OCI-LY7 (cell line): ENCODE measurements around the gene ZNF777. TPM values are rescaled to one million over a fixed set of nuclear protein-coding genes. Genes with fewer than 3 reads are reported as not detected.

ENCODE experiments used
- BruUV-seq: library from RNA; stranded (reverse); fragments of 400-500 nt; replicated peaks from 2 replicates; lab custom pipeline; 2021; lab: Mats Ljungman, UMichigan
- CTCF ChIA-PET: fragments of 300-600 bp; sonication (Branson Sonifier 250); formaldehyde crosslinking; loops from one replicate; lab custom pipeline; 2022; ENCODE audit warnings: antibody characterized with exemption; ENCODE audit not compliant: unreplicated experiment; lab: Charles Lee
- POLR2A ChIA-PET: fragments of 300-600 bp; sonication (Branson Sonifier 250); formaldehyde crosslinking; loops from one replicate; lab custom pipeline; 2022; ENCODE audit warnings: antibody characterized with exemption; lab: Charles Lee
- DNase-seq: peaks from one replicate; pipeline ENCODE4 v3.0.0-alpha.2; 2015; ENCODE audit warnings: low spot score
- H2AFZ ChIP-seq: fragments of 200-600 bp; sonication (generic), shearing (Covaris generic); 2 replicates; pipeline ENCODE4 v1.6.1; 2014; ENCODE audit warnings: mild to moderate bottlenecking, antibody characterized with exemption, low read length, moderate library complexity
- H3K27ac ChIP-seq: fragments of 200-600 bp; sonication (generic); 2 replicates; pipeline ENCODE4 v1.5.1; 2014; ENCODE audit warnings: mixed run types, low read depth, mild to moderate bottlenecking, moderate library complexity, low read length, inconsistent platforms; ENCODE audit not compliant: poor library complexity, severe bottlenecking
- H3K36me3 ChIP-seq: fragments of 200-600 bp; sonication (generic); 2 replicates; pipeline ENCODE4 v1.6.1; 2014; ENCODE audit warnings: mild to moderate bottlenecking, antibody characterized with exemption, low read length, moderate library complexity, mixed read lengths; ENCODE audit not compliant: insufficient read depth
- H3K4me1 ChIP-seq: fragments of 200-600 bp; sonication (generic); 2 replicates; pipeline ENCODE4 v1.5.1; 2014; ENCODE audit warnings: mild to moderate bottlenecking, low read length; ENCODE audit not compliant: insufficient read depth, poor library complexity, severe bottlenecking
- H3K4me2 ChIP-seq: fragments of 200-600 bp; sonication (generic); 2 replicates; pipeline ENCODE4 v1.6.1; 2014; ENCODE audit warnings: mild to moderate bottlenecking, low read length
- H3K4me3 ChIP-seq: fragments of 200-600 bp; sonication (generic); 2 replicates; pipeline ENCODE4 v1.5.1; 2014; ENCODE audit warnings: mild to moderate bottlenecking, low read depth, low read length; ENCODE audit not compliant: poor library complexity, severe bottlenecking
- H3K79me2 ChIP-seq: fragments of 200-600 bp; sonication (generic); 2 replicates; pipeline ENCODE4 v1.6.1; 2016; ENCODE audit warnings: low read depth, mild to moderate bottlenecking, low read length, moderate library complexity, mixed read lengths; ENCODE audit not compliant: insufficient read depth
- H3K9me2 ChIP-seq: fragments of 200-600 bp; sonication (generic); 2 replicates; pipeline ENCODE4 v1.6.1; 2016; ENCODE audit warnings: mild to moderate bottlenecking, low read length, mixed read lengths; ENCODE audit not compliant: insufficient read depth
- H3K9me3 ChIP-seq: fragments of 200-600 bp; sonication (generic); 2 replicates; pipeline ENCODE4 v1.6.1; 2014; ENCODE audit warnings: mild to moderate bottlenecking, mixed run types, low read length, mixed read lengths
- H4K20me1 ChIP-seq: fragments of 200-600 bp; sonication (generic); 2 replicates; pipeline ENCODE4 v1.6.1; 2014; ENCODE audit warnings: mild to moderate bottlenecking, antibody characterized with exemption, low read length, moderate library complexity, mixed read lengths; ENCODE audit not compliant: insufficient read depth
- CTCF ChIP-seq: fragments of 200-600 bp; sonication (generic); conservative IDR thresholded peaks from 2 replicates; pipeline ENCODE4 v1.5.1; 2014; ENCODE audit warnings: mild to moderate bottlenecking, antibody characterized with exemption, low read length, moderate library complexity, mixed read lengths
- EZH2phosphoT487 ChIP-seq: fragments of 200-600 bp; sonication (generic); IDR thresholded peaks from 2 replicates; pipeline ENCODE4 v1.6.1; 2018; ENCODE audit warnings: low read depth, borderline replicate concordance, mild to moderate bottlenecking, mixed run types, antibody characterized with exemption, low read length, moderate library complexity, mixed read lengths
- intact Hi-C: fragments of 100-400 bp; cut with micrococcal nuclease; formaldehyde crosslinking; loops from one replicate; pipeline ENCODE4 v1.10.0; 2022; ENCODE audit not compliant: unreplicated experiment
- total RNA-seq, 2 experiments: library from RNA; depleted of rRNA in 1 of 2; stranded (reverse); fragments of >200 nt in 1 of 2; shearing (Covaris generic) in 1 of 2; gene quantifications; 2 replicates each; pipeline ENCODE4 v1.2.3, GENCODE V29; 2014 to 2022

ZNF777 gene
- total RNA-seq, 2 experiments from 2014 or later, result 5.2 to 9.5 TPM

DNA sequence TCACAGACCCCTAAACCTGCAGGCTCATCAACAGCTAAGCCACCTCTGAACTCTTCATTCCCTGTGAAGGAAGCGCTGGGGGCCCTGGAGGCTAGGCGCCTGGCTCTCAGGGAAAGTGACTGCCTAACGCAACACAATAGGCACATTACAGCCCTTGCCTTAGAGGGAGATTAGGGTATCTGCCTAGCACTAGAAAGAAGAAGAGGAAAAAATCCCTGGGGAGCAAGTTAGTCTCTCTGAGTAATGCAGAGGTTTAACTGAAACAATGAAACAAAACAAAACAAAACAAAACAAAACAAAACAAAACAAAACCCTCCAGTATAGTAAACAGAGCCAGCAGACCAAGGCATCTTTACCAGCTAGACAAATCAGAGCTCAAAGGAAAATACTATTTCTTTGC is 2.6 kb downstream of the ZNF777 start:
- TF ChIP-seq CTCF, result no peak
- no peak for TF ChIP-seq EZH2phosphoT487
- H2AFZ ChIP-seq, result no peak overlapping the region
- peak overlapping the region; percentile 69 for H3K4me2 ChIP-seq
- ChIA-PET POLR2A (interaction anchor here (0.5 to 0.9 kb wide), 2 partner anchors 11 to 1466 kb away, joined by 3 read pairs; no protein-coding TSS in a partner anchor), CTCF (no interaction called here)
- peaks cover 17% of the 10 kb centered on the region for H3K4me1 ChIP-seq
- no peak for DNase-seq
- no peak overlapping the region for H3K27ac ChIP-seq
- no TSS peak for BruUV-seq
- H4K20me1 ChIP-seq, result peaks cover 7% of the 10 kb centered on the region; the same call in 1 of the 2 replicates
- H3K36me3 ChIP-seq, result peaks cover 26% of the 10 kb centered on the region; the same call in 1 of the 2 replicates
- no peak overlapping the region for H3K4me3 ChIP-seq
- intact Hi-C loops, result no loop called here
- peaks cover 6% of the 10 kb centered on the region; the same call in 1 of the 2 replicates for H3K79me2 ChIP-seq
- no peaks in the 10 kb centered on the region for H3K9me3 ChIP-seq
- H3K9me2 ChIP-seq, result no peaks in the 10 kb centered on the region

GRCh38 chr7:149457766-149458165 is 3.1 kb downstream of the ZNF777 start:
- TSS peak; percentile 52 for BruUV-seq
- peaks cover 7% of the 10 kb centered on the region; the same call in 1 of the 2 replicates for H4K20me1 ChIP-seq
- H3K27ac ChIP-seq, result no peak overlapping the region
- POLR2A ChIA-PET, result no interaction called here
- H3K4me2 ChIP-seq, result no peak overlapping the region
- H3K4me3 ChIP-seq, result no peak overlapping the region
- peaks cover 17% of the 10 kb centered on the region for H3K4me1 ChIP-seq
- no peak overlapping the region for H2AFZ ChIP-seq
- peaks cover 31% of the 10 kb centered on the region for H3K36me3 ChIP-seq
- TF ChIP-seq CTCF (no peak), EZH2phosphoT487 (no peak)
- H3K9me2 ChIP-seq, result no peaks in the 10 kb centered on the region
- H3K79me2 ChIP-seq, result peaks cover 6% of the 10 kb centered on the region; the same call in 1 of the 2 replicates
- DNase-seq, result no peak
- CTCF ChIA-PET, result no interaction called here
- intact Hi-C loops, result no loop called here
- no peaks in the 10 kb centered on the region for H3K9me3 ChIP-seq
